GM19467 (cell line): ENCODE results near the gene SPRY2.

Experiments
- ATAC-seq: cut with Tn5 transposase; IDR thresholded peaks from one replicate; pipeline ENCODE4 v1.9.1; 2021; ENCODE audit warnings: mild to moderate bottlenecking, moderate library complexity; ENCODE audit not compliant: unreplicated experiment

SPRY2 gene

GRCh38 chr13:80314711-80315653 is 25.9 kb downstream of the SPRY2 start:
- no peak for ATAC-seq

GRCh38 chr13:80313668-80314256 is 27.2 kb downstream of the SPRY2 start:
- ATAC-seq = no peak

- no peak for ATAC-seq
Measured at GRCh38 chr13:80312967-80313366, 28.0 kb downstream of the SPRY2 start.

GRCh38 chr13:80312012-80312704 is 28.8 kb downstream of the SPRY2 start:
- ATAC-seq = no peak

- ATAC-seq = no peak
Measured at GRCh38 chr13:80309926-80310325, 31.0 kb downstream of the SPRY2 start.

GRCh38 chr13:80307401-80307987 is 33.4 kb downstream of the SPRY2 start:
- no peak for ATAC-seq

- ATAC-seq = no peak
Measured at GRCh38 chr13:80306337-80306972, 34.5 kb downstream of the SPRY2 start.

GRCh38 chr13:80305737-80306136 is 35.2 kb downstream of the SPRY2 start:
- ATAC-seq = no peak

- ATAC-seq = no peak
Measured at GRCh38 chr13:80303225-80303811, 37.6 kb downstream of the SPRY2 start.

- ATAC-seq = no peak
Measured at GRCh38 chr13:80299046-80299445, 41.9 kb downstream of the SPRY2 start.

GRCh38 chr13:80297503-80297902 is 43.4 kb downstream of the SPRY2 start:
- no peak for ATAC-seq

- no peak for ATAC-seq
Measured at GRCh38 chr13:80297094-80297493, 43.8 kb downstream of the SPRY2 start.

- no peak for ATAC-seq
Measured at GRCh38 chr13:80296638-80297037, 44.3 kb downstream of the SPRY2 start.

- no peak for ATAC-seq
Measured at GRCh38 chr13:80290591-80290990, 50.3 kb downstream of the SPRY2 start.
